ENCODE data around the gene DXO.
"Not testable (repeated sequence)": the region's sequence is repeated elsewhere in the genome, so short reads cannot be mapped to it uniquely, and the experiment has no call there.

Gene DXO

GRCh38 chr6:32004864-32005537, 33.1 kb upstream of the DXO start:
- not testable (repeated sequence) for H3K4me3 ChIP-seq (ENCODE audit: low read length in 2 of 2)

GRCh38 chr6:32004393-32004792, 32.5 kb upstream of the DXO start:
- not testable (repeated sequence) for H3K27ac ChIP-seq (ENCODE audit: low read length); H3K4me1 ChIP-seq (ENCODE audit: control insufficient read depth, insufficient read depth, low read length); H3K9me3 ChIP-seq (ENCODE audit: control insufficient read depth in 2 of 2, low read length in 2 of 2); H3K36me3 ChIP-seq (ENCODE audit: control insufficient read depth in 2 of 2, insufficient read depth in 2 of 2, low read length in 2 of 2); H3K27me3 ChIP-seq (ENCODE audit: control insufficient read depth in 1 of 2, insufficient read depth in 2 of 2, low read length in 2 of 2); H3K9ac ChIP-seq (ENCODE audit: low read length in 2 of 2); H3K4me3 ChIP-seq (ENCODE audit: low read length in 2 of 2)

More at GRCh38 chr6:32004864-32005537, 33.1 kb upstream of the DXO start:
- not testable (repeated sequence) for H3K36me3 ChIP-seq (ENCODE audit: control insufficient read depth in 2 of 2, insufficient read depth in 2 of 2, low read length in 2 of 2); H3K27ac ChIP-seq (ENCODE audit: low read length); H3K9ac ChIP-seq (ENCODE audit: low read length in 2 of 2); H3K4me1 ChIP-seq (ENCODE audit: control insufficient read depth, insufficient read depth, low read length); H3K9me3 ChIP-seq (ENCODE audit: control insufficient read depth in 2 of 2, low read length in 2 of 2); H3K27me3 ChIP-seq (ENCODE audit: control insufficient read depth in 1 of 2, insufficient read depth in 2 of 2, low read length in 2 of 2)

GRCh38 chr6:32003301-32003700, 31.4 kb upstream of the DXO start:
- not testable (repeated sequence) for H3K4me1 ChIP-seq (ENCODE audit: control insufficient read depth, insufficient read depth, low read length); H3K4me3 ChIP-seq (ENCODE audit: low read length in 2 of 2); H3K9me3 ChIP-seq (ENCODE audit: control insufficient read depth in 2 of 2, low read length in 2 of 2); H3K27me3 ChIP-seq (ENCODE audit: control insufficient read depth in 1 of 2, insufficient read depth in 2 of 2, low read length in 2 of 2); H3K27ac ChIP-seq (ENCODE audit: low read length); H3K9ac ChIP-seq (ENCODE audit: low read length in 2 of 2); H3K36me3 ChIP-seq (ENCODE audit: control insufficient read depth in 2 of 2, insufficient read depth in 2 of 2, low read length in 2 of 2)

- not testable (repeated sequence) for H3K9me3 ChIP-seq (ENCODE audit: control insufficient read depth in 2 of 2, low read length in 2 of 2)
These were observed 30.8 kb upstream of the DXO start for GRCh38 chr6:32002546-32003268.

GRCh38 chr6:31996385-31996784, 24.4 kb upstream of the DXO start:
- not testable (repeated sequence) for H3K36me3 ChIP-seq (ENCODE audit: control insufficient read depth in 2 of 2, insufficient read depth in 2 of 2, low read length in 2 of 2); H3K9me3 ChIP-seq (ENCODE audit: control insufficient read depth in 2 of 2, low read length in 2 of 2); H3K27ac ChIP-seq (ENCODE audit: low read length); H3K27me3 ChIP-seq (ENCODE audit: control insufficient read depth in 1 of 2, insufficient read depth in 2 of 2, low read length in 2 of 2); H3K9ac ChIP-seq (ENCODE audit: low read length in 2 of 2); H3K4me3 ChIP-seq (ENCODE audit: low read length in 2 of 2); H3K4me1 ChIP-seq (ENCODE audit: control insufficient read depth, insufficient read depth, low read length)

More at GRCh38 chr6:32002546-32003268, 30.8 kb upstream of the DXO start:
- H3K9ac ChIP-seq (ENCODE audit: low read length in 2 of 2); H3K4me3 ChIP-seq (ENCODE audit: low read length in 2 of 2); H3K4me1 ChIP-seq (ENCODE audit: control insufficient read depth, insufficient read depth, low read length); H3K36me3 ChIP-seq (ENCODE audit: control insufficient read depth in 2 of 2, insufficient read depth in 2 of 2, low read length in 2 of 2); H3K27ac ChIP-seq (ENCODE audit: low read length); H3K27me3 ChIP-seq (ENCODE audit: control insufficient read depth in 1 of 2, insufficient read depth in 2 of 2, low read length in 2 of 2): not testable (repeated sequence)

GRCh38 chr6:31994421-31994820, 22.5 kb upstream of the DXO start:
- not testable (repeated sequence) for H3K27ac ChIP-seq (ENCODE audit: low read length); H3K4me1 ChIP-seq (ENCODE audit: control insufficient read depth, insufficient read depth, low read length); H3K27me3 ChIP-seq (ENCODE audit: control insufficient read depth in 1 of 2, insufficient read depth in 2 of 2, low read length in 2 of 2); H3K9me3 ChIP-seq (ENCODE audit: control insufficient read depth in 2 of 2, low read length in 2 of 2); H3K4me3 ChIP-seq (ENCODE audit: low read length in 2 of 2); H3K9ac ChIP-seq (ENCODE audit: low read length in 2 of 2); H3K36me3 ChIP-seq (ENCODE audit: control insufficient read depth in 2 of 2, insufficient read depth in 2 of 2, low read length in 2 of 2)

GRCh38 chr6:31989363-31989762, 17.4 kb upstream of the DXO start:
- H3K27me3 ChIP-seq (ENCODE audit: control insufficient read depth in 1 of 2, insufficient read depth in 2 of 2, low read length in 2 of 2); H3K4me1 ChIP-seq (ENCODE audit: control insufficient read depth, insufficient read depth, low read length); H3K4me3 ChIP-seq (ENCODE audit: low read length in 2 of 2); H3K9me3 ChIP-seq (ENCODE audit: control insufficient read depth in 2 of 2, low read length in 2 of 2); H3K36me3 ChIP-seq (ENCODE audit: control insufficient read depth in 2 of 2, insufficient read depth in 2 of 2, low read length in 2 of 2); H3K9ac ChIP-seq (ENCODE audit: low read length in 2 of 2); H3K27ac ChIP-seq (ENCODE audit: low read length): not testable (repeated sequence)

- peaks cover 8 to 12% of the 10 kb centered on the region in 2 donors for H3K36me3 ChIP-seq (ENCODE audit: control insufficient read depth in 2 of 2, insufficient read depth in 2 of 2, low read length in 2 of 2)
- not testable (repeated sequence) for H3K4me3 ChIP-seq (ENCODE audit: low read length in 2 of 2); H3K27ac ChIP-seq (ENCODE audit: low read length); H3K9me3 ChIP-seq (ENCODE audit: control insufficient read depth in 2 of 2, low read length in 2 of 2); H3K9ac ChIP-seq (ENCODE audit: low read length in 2 of 2); H3K4me1 ChIP-seq (ENCODE audit: control insufficient read depth, insufficient read depth, low read length); H3K27me3 ChIP-seq (ENCODE audit: control insufficient read depth in 1 of 2, insufficient read depth in 2 of 2, low read length in 2 of 2)
These were observed 9.8 kb upstream of the DXO start, which contains the start of gene C4A for GRCh38 chr6:31981744-31982143. TSS of gene C4A (plus strand) at chr6:31982057. CDS start at chr6:31982108, 51 bp downstream.

GRCh38 chr6:31980998-31981397, 9.1 kb upstream of the DXO start:
- H3K27me3 ChIP-seq (ENCODE audit: control insufficient read depth in 1 of 2, insufficient read depth in 2 of 2, low read length in 2 of 2); H3K4me3 ChIP-seq (ENCODE audit: low read length in 2 of 2); H3K4me1 ChIP-seq (ENCODE audit: control insufficient read depth, insufficient read depth, low read length); H3K9ac ChIP-seq (ENCODE audit: low read length in 2 of 2); H3K9me3 ChIP-seq (ENCODE audit: control insufficient read depth in 2 of 2, low read length in 2 of 2); H3K27ac ChIP-seq (ENCODE audit: low read length): not testable (repeated sequence)
- H3K36me3 ChIP-seq (ENCODE audit: control insufficient read depth in 2 of 2, insufficient read depth in 2 of 2, low read length in 2 of 2), result peaks cover 8 to 12% of the 10 kb centered on the region in 2 donors

- H3K36me3 ChIP-seq (ENCODE audit: control insufficient read depth in 2 of 2, insufficient read depth in 2 of 2, low read length in 2 of 2), result peaks cover 8 to 12% of the 10 kb centered on the region in 2 donors
- not testable (repeated sequence) for H3K4me3 ChIP-seq (ENCODE audit: low read length in 2 of 2); H3K4me1 ChIP-seq (ENCODE audit: control insufficient read depth, insufficient read depth, low read length); H3K27me3 ChIP-seq (ENCODE audit: control insufficient read depth in 1 of 2, insufficient read depth in 2 of 2, low read length in 2 of 2); H3K27ac ChIP-seq (ENCODE audit: low read length); H3K9ac ChIP-seq (ENCODE audit: low read length in 2 of 2); H3K9me3 ChIP-seq (ENCODE audit: control insufficient read depth in 2 of 2, low read length in 2 of 2)
These were observed 8.4 kb upstream of the DXO start for GRCh38 chr6:31980195-31980876.

All from stomach smooth muscle (tissue), 2 donors.